Measurements from ENCODE around the gene SLAIN2. TPM values are rescaled to one million over a fixed set of nuclear protein-coding genes. Genes with fewer than 3 reads are reported as not detected.

The SLAIN2 gene
- total RNA-seq, 2 experiments from 2014 or later = 55.3 to 61.6 TPM

- Mint-ChIP-seq H3K27me3 (no peaks in the 10 kb centered on the region), H3K9me3 (ENCODE audit: low read depth) (no peaks in the 10 kb centered on the region), H3K4me1 (peaks cover 14% of the 10 kb centered on the region), H3K27ac (no peak overlapping the region), H3K4me3 (no peak overlapping the region), H3K36me3 (peaks cover 8% of the 10 kb centered on the region)
- DNase-seq (no peak), ATAC-seq (no peak)
- CTCF ChIA-PET = no interaction called here
Observed at GRCh38 chr4:48366611-48367010, 25.3 kb downstream of the SLAIN2 start.

DNA sequence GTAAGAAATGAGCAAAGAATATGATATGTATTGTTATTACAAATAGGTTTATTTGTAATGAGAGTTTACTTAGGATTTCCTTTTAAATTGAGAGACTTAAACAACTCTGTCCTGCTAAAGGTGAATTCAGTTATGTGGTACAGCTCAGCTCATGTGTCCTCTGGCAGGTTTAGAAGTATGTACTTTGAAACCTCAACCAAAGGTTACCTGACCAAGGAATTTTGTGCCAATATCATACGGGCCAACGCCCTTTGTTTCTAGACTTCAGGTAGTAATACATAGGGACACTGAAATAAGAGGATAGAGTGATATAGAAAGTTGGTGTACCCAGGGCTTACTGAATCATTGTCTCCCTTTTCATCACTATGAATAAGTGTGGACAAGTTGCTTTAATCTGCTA is 25.7 kb downstream of the SLAIN2 start:
- no peak for ATAC-seq
- H3K27me3 Mint-ChIP-seq = no peaks in the 10 kb centered on the region
- peaks cover 14% of the 10 kb centered on the region for H3K4me1 Mint-ChIP-seq
- H3K4me3 Mint-ChIP-seq = no peak overlapping the region
- H3K9me3 Mint-ChIP-seq (ENCODE audit: low read depth) = no peaks in the 10 kb centered on the region
- DNase-seq = no peak
- H3K27ac Mint-ChIP-seq = no peak overlapping the region
- CTCF ChIA-PET = no interaction called here
- peaks cover 7% of the 10 kb centered on the region for H3K36me3 Mint-ChIP-seq

DNA sequence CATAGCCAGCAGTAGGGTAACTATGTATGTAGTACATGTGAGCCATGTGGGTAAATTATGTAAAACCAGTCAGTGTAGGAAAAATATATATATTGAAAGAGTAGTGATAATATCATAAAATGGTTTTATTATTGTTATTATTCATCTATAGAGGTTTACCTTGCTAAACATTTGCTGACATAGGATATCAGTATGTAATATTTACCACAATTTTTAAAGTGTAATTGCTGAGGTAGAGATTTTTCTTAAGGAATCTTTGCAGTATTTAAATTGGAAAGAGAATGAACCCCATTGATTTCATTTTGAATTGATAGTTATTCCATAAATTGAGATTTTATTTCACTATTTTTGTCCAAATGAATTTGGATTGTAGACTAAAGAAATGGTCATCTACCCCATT is 27.1 kb downstream of the SLAIN2 start:
- no peak for DNase-seq
- H3K27ac Mint-ChIP-seq = no peak overlapping the region
- H3K36me3 Mint-ChIP-seq = peaks cover 9% of the 10 kb centered on the region
- no peak for ATAC-seq
- H3K9me3 Mint-ChIP-seq (ENCODE audit: low read depth) = no peaks in the 10 kb centered on the region
- peaks cover 14% of the 10 kb centered on the region for H3K4me1 Mint-ChIP-seq
- H3K4me3 Mint-ChIP-seq = no peak overlapping the region
- H3K27me3 Mint-ChIP-seq = no peaks in the 10 kb centered on the region
- CTCF ChIA-PET = no interaction called here

- peaks cover 11% of the 10 kb centered on the region for H3K36me3 Mint-ChIP-seq
- ATAC-seq (no peak), DNase-seq (no peak)
- no peak overlapping the region for H3K27ac Mint-ChIP-seq
- H3K9me3 Mint-ChIP-seq (ENCODE audit: low read depth) = no peaks in the 10 kb centered on the region
- peaks cover 14% of the 10 kb centered on the region for H3K4me1 Mint-ChIP-seq
- CTCF ChIA-PET = no interaction called here
- no peak overlapping the region for H3K4me3 Mint-ChIP-seq
- H3K27me3 Mint-ChIP-seq = no peaks in the 10 kb centered on the region
Observed at GRCh38 chr4:48369248-48369647, 27.9 kb downstream of the SLAIN2 start.

- Mint-ChIP-seq H3K36me3 (peaks cover 11% of the 10 kb centered on the region), H3K27me3 (no peaks in the 10 kb centered on the region), H3K27ac (no peak overlapping the region), H3K4me1 (peaks cover 14% of the 10 kb centered on the region), H3K9me3 (ENCODE audit: low read depth) (no peaks in the 10 kb centered on the region), H3K4me3 (no peak overlapping the region)
- CTCF ChIA-PET = no interaction called here
- DNase-seq = no peak
- ATAC-seq = no peak
Observed at GRCh38 chr4:48369771-48370170, 28.4 kb downstream of the SLAIN2 start.

DNA sequence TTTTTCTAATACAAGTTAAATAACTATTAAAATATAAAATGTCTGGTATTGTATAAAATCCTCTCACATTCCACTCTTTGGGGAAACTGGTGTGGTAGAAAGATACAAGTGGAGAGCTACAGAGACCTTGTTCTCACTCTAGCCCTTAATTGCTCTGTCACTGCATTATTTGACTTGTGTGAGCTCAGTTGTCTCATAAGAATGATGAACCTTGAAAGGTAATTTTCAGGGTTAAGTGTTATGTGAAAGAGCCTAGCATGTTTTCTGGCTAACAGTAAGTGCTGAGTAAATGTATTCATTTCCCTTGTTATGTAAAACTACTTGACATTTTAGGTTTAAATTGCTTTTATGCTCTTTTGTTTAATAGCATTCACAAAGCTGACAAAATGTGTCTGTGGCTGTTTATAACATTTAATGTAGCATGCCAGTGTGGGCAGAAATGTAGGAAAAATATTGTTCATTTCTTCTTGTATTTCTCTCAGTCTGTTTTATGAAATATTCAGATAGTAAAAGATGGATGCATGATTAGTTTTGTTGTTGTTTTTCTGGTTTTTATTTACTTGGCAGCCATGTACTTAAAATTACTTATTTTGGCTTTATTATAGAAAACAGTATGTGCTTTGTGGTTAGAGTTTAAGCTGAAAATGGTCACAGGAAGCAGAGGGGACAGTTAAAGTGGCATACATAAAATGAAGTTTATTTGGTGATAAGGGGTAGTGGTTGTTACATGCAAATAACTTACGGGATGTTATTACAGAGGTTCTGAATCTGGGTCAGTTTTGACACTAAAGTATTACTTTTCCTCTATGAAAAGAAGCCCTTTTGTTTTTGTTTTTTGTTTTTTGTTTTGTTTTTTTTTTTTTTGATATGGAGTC is 29.2 kb downstream of the SLAIN2 start:
- peaks cover 11% of the 10 kb centered on the region for H3K36me3 Mint-ChIP-seq
- H3K27ac Mint-ChIP-seq = no peak overlapping the region
- CTCF ChIA-PET = interaction anchor here (0.6 to 0.8 kb wide), 2 partner anchors 29 to 1612 kb away, joined by 3 read pairs; partner anchors contain the start of gene SLAIN2
- H3K27me3 Mint-ChIP-seq = no peaks in the 10 kb centered on the region
- peaks cover 14% of the 10 kb centered on the region for H3K4me1 Mint-ChIP-seq
- DNase-seq = no peak
- no peak overlapping the region for H3K4me3 Mint-ChIP-seq
- ATAC-seq = no peak
- no peaks in the 10 kb centered on the region for H3K9me3 Mint-ChIP-seq (ENCODE audit: low read depth)

DNA sequence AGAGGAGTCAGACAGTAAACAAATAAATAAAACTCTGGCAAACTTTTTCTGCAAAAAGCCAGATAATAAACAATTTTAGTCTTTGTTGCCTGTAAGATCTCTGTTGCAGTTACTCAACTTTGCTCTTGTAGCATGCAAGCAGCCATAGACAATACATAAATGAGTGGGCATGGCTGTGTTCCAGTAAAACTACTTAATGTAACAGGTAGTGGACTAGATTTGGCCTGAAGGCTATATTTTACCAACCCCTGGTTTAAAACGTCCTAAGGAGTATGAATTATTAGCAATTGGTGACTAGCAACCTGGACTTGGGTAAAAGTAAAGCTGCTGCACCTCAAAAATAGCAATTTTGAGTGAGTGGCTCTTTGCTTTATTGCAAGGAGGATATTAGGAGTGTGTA is 30.9 kb downstream of the SLAIN2 start:
- no peak for DNase-seq
- CTCF ChIA-PET = no interaction called here
- Mint-ChIP-seq H3K9me3 (ENCODE audit: low read depth) (no peaks in the 10 kb centered on the region), H3K27ac (no peak overlapping the region), H3K4me1 (peaks cover 12% of the 10 kb centered on the region), H3K4me3 (no peak overlapping the region), H3K27me3 (no peaks in the 10 kb centered on the region), H3K36me3 (peaks cover 9% of the 10 kb centered on the region)
- ATAC-seq = no peak

GRCh38 chr4:48375651-48376304 is 34.4 kb downstream of the SLAIN2 start:
- CTCF ChIA-PET = no interaction called here

GRCh38 chr4:48379587-48380180 is 38.4 kb downstream of the SLAIN2 start:
- Mint-ChIP-seq H3K9me3 (ENCODE audit: low read depth) (no peaks in the 10 kb centered on the region), H3K27me3 (no peaks in the 10 kb centered on the region), H3K27ac (no peak overlapping the region), H3K4me3 (no peak overlapping the region), H3K36me3 (peaks cover 16% of the 10 kb centered on the region), H3K4me1 (no peaks in the 10 kb centered on the region)
- DNase-seq = no peak
- ATAC-seq = no peak
- CTCF ChIA-PET = interaction anchor here (1.2 kb wide), 1 partner anchor 21 kb away, joined by 3 read pairs; no protein-coding TSS in a partner anchor

More at GRCh38 chr4:48375651-48376304, 34.4 kb downstream of the SLAIN2 start:
- DNase-seq (no peak), ATAC-seq (no peak)
- Mint-ChIP-seq H3K27me3 (no peaks in the 10 kb centered on the region), H3K4me3 (no peak overlapping the region), H3K4me1 (peaks cover under 1% of the 10 kb centered on the region), H3K27ac (no peak overlapping the region), H3K9me3 (ENCODE audit: low read depth) (no peaks in the 10 kb centered on the region), H3K36me3 (peaks cover 11% of the 10 kb centered on the region)

GRCh38 chr4:48380583-48381167 is 39.3 kb downstream of the SLAIN2 start:
- DNase-seq (no peak), ATAC-seq (no peak)
- Mint-ChIP-seq H3K27ac (no peak overlapping the region), H3K9me3 (ENCODE audit: low read depth) (no peaks in the 10 kb centered on the region), H3K4me1 (no peaks in the 10 kb centered on the region), H3K4me3 (no peak overlapping the region), H3K36me3 (peaks cover 22% of the 10 kb centered on the region), H3K27me3 (no peaks in the 10 kb centered on the region)
- CTCF ChIA-PET = no interaction called here

- Mint-ChIP-seq H3K36me3 (peaks cover 30% of the 10 kb centered on the region), H3K27me3 (no peaks in the 10 kb centered on the region), H3K4me1 (no peaks in the 10 kb centered on the region), H3K27ac (no peak overlapping the region), H3K9me3 (ENCODE audit: low read depth) (no peaks in the 10 kb centered on the region), H3K4me3 (no peak overlapping the region)
- DNase-seq (no peak), ATAC-seq (no peak)
- CTCF ChIA-PET = no interaction called here
Observed at GRCh38 chr4:48388525-48389154, 47.3 kb downstream of the SLAIN2 start.

- Mint-ChIP-seq H3K27me3 (no peaks in the 10 kb centered on the region), H3K36me3 (peaks cover 36% of the 10 kb centered on the region)
- no peak for ATAC-seq
Observed at GRCh38 chr4:48396043-48396442, 54.7 kb downstream of the SLAIN2 start.

GRCh38 chr4:48400416-48400815 is 59.1 kb downstream of the SLAIN2 start:
- no peaks in the 10 kb centered on the region for H3K9me3 Mint-ChIP-seq (ENCODE audit: low read depth)
- no peaks in the 10 kb centered on the region for H3K27me3 Mint-ChIP-seq
- no peak overlapping the region for H3K27ac Mint-ChIP-seq
- peaks cover 4% of the 10 kb centered on the region for H3K4me1 Mint-ChIP-seq
- DNase-seq (no peak), ATAC-seq (no peak)
- no peak overlapping the region for H3K4me3 Mint-ChIP-seq
- H3K36me3 Mint-ChIP-seq = peaks cover 24% of the 10 kb centered on the region
- CTCF ChIA-PET = interaction anchor here (0.9 kb wide), 1 partner anchor 21 kb away, joined by 3 read pairs; no protein-coding TSS in a partner anchor

More at GRCh38 chr4:48396043-48396442, 54.7 kb downstream of the SLAIN2 start:
- CTCF ChIA-PET = interaction anchor here (0.9 kb wide), 1 partner anchor 12 kb away, joined by 3 read pairs; no protein-coding TSS in a partner anchor
- DNase-seq = no peak
- H3K9me3 Mint-ChIP-seq (ENCODE audit: low read depth) = no peaks in the 10 kb centered on the region
- no peak overlapping the region for H3K4me3 Mint-ChIP-seq
- no peak overlapping the region for H3K27ac Mint-ChIP-seq
- H3K4me1 Mint-ChIP-seq = peaks cover 4% of the 10 kb centered on the region

All from activated CD8-positive, alpha-beta memory T cell treated with anti-CD3 and anti-CD28 coated beads, Interleukin-2, amount 10 ng/mL, durations not matched to agents 7 days and 5 days (primary cell).